ENCODE data around the gene TTLL6. TPM values are rescaled to one million over a fixed set of nuclear protein-coding genes. Genes with fewer than 3 reads are reported as not detected.

The TTLL6 gene
- polyA plus RNA-seq, 3 donors: 0.14 to 0.64 (median 0.40) TPM

DNA sequence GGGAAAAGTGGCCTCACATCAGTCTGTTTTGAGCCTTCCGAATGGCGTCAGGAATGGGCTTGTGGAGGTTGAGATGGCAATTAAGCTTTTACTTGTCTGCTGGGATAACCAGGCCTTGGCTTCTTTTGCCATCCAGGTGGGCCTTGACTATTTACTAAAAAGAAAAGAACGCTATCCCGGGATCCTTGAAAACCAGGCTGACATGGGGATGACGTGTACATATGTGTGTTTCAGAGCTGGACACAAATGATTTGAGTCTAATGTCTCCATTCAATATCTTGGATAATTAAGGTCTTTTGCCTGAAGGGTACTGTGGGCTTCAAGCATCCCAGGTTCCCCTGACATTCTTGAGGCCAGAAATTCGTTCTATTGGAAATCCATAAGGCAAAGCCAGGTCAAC, 55.9 kb downstream of the TTLL6 start:
- no peak for DNase-seq (ENCODE audit: low read depth in 3 of 3, low spot score in 2 of 3)

DNA sequence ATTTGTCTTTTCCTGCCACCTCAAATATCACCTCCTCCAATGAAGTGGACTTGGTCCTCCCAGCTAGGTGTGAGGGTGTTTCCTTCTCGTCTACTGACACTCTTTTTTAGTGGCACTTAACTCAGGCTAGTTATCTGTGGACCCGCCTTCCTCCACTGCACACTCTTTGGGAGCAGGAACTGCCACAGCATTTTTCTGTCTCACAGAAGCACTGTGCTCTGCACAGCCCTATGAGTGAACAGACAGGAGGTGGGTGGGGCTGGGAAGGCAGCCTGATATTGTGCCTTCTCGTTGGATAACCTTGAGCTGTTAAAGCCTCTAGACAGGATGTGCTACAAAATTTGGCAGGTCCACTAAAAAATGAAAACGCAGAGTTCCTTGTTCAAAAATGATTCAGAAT, 56.6 kb downstream of the TTLL6 start:
- no peak for DNase-seq (ENCODE audit: low read depth in 3 of 3, low spot score in 2 of 3)

DNA sequence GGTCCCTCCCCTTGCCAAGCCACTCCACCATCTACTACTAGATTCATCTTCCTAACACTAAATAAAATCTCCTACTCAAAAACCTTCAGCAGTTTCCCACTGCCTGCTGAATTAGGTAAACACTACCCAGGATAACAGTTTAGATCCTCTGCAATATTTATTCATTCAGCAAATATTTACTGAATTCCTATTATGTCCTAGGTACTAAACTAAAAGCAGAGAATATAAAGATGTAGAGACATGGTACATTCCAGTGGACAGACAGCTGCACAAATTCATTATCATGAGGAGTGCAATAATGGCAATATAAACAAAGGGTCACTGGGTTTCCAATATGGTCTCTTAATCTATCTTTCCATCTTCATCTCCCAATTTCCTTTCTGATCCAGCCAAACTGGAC, 57.7 kb downstream of the TTLL6 start:
- no peak for DNase-seq (ENCODE audit: low read depth in 3 of 3, low spot score in 2 of 3)

DNA sequence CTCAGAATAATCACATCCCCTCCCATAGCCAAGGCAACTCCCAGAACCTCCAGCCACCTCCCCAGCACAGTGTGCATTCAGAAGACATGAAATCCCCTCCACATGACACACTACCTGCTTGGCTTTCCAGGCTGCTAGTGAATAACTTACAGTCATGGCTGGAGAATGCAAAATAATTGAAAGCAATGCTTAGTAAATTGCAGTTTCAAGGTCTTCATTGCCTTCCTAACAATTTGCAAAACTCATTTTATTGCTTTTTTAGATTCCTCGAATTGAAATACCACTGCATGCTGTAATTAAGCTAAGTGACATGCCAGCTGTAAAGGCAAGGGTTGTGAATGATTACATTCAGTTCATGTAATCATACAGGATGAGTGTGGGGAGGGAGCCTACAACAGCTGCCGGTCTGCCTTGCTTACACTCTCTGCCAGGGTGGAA, 59.5 kb downstream of the TTLL6 start:
- DNase-seq (ENCODE audit: low read depth in 3 of 3, low spot score in 2 of 3): no peak

DNA sequence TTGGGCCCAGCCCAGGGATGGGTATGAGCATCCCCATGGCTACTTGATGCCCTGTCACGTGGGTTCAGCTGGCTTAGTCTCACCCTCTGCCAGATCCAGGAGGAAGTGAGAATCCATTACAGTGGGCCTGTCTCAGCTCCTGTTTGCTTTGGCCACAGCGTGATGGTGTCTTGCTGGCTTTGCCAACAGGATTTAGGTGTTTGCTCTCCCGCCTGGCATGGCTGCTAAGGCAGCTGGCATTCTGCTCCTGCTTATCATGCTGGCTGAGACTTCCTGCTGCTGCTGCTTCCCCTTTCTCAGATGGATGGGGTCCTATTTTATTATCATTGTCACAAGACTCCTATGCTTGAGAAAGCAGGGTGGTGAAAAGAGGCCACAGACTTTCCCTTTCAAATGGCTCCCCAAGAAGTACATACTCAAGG, 60.2 kb downstream of the TTLL6 start:
- no peak for DNase-seq (ENCODE audit: low read depth in 3 of 3, low spot score in 2 of 3)

DNA sequence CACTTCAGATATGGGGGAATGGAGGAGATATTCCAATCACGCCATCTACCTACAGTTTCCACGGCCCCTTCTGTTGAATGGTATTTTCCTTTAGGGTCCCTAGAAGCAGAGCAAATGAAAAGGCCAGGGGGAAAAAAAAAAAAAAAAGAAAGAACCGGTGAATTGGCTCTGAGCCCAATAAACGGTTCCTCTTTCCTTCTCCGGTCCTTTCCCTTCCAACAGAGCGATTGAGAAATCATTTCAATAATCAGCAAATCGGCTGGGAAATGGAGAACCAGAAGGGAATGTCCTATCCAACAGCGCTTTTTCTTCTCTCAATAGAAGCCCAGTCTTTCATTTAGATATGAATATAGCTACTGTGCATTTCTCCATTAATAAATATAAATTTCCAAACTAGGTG, 61.7 kb downstream of the TTLL6 start:
- no peak for DNase-seq (ENCODE audit: low read depth in 3 of 3, low spot score in 2 of 3)

DNA sequence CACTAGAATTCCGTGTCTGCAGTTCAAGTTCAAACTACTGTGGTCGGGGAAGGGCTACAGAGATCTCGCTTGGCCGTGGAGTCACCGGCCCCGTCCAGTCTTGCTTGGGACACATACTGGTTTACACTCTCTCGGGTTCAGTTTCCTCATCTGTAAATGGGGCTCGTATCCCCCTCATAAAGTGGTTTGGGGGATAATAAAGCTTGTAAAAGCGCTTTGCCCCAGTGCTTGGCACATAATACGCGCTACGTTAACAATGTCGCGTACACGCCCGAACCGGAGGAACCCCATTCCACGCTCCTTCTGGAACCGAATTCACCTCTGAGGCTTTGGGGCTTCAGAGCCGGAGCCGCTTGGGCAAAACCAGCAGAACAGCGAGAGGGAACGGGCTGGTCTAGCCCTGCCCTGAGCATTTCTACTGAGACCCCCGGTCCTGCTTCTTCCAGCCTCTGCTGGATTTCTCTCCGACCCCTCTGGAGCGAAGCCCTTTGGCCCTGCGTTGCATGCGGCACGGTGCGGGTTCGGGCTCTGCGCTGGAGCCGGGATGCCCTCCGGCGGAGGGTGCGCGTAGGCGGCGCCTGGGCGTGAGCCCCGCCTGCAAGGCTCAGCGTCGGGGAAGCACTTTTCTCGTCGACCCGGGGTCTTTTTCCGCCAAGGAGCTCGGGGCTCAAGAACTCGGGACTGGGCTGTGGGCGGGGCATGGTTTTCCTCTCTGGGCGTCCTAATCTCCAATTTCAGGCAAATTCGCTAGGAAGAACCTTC, 62.3 kb downstream of the TTLL6 start:
- DNase-seq (ENCODE audit: low read depth in 3 of 3, low spot score in 2 of 3): no peak

DNA sequence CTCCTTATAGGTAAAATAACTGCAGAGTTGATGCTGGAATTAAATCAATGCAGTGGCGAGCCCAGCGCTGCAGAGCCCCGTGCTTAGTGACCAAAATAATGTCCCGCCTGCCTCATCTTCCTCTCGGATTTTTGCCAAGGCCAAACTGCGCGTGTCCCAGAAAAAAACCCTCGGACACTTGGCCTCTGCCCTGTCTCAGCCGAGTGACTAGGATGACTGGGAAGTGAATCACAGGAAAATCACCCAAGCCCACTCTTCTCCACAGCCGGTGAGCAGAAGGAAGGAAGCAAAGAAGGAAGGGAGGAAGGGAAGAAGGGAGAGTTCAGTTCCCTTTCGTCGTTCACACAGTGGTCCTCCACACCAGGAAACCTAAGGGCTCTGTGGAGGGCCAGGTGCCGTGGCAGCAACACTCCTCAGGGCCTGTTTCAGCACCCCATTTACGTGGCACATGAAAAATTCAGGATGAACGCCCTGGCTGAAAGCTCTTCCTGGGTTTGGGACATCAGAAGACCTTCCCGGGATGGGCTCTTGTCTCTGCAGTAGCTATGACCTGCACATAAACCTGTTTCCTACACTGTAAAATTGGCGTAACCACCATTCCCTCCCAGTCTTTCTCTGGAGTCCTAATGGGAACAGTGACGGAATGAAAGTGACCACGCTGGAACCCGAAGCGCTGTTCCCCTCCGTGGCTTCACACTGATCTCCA, 63.1 kb downstream of the TTLL6 start:
- DNase-seq (ENCODE audit: low read depth in 3 of 3, low spot score in 2 of 3): no peak

DNA sequence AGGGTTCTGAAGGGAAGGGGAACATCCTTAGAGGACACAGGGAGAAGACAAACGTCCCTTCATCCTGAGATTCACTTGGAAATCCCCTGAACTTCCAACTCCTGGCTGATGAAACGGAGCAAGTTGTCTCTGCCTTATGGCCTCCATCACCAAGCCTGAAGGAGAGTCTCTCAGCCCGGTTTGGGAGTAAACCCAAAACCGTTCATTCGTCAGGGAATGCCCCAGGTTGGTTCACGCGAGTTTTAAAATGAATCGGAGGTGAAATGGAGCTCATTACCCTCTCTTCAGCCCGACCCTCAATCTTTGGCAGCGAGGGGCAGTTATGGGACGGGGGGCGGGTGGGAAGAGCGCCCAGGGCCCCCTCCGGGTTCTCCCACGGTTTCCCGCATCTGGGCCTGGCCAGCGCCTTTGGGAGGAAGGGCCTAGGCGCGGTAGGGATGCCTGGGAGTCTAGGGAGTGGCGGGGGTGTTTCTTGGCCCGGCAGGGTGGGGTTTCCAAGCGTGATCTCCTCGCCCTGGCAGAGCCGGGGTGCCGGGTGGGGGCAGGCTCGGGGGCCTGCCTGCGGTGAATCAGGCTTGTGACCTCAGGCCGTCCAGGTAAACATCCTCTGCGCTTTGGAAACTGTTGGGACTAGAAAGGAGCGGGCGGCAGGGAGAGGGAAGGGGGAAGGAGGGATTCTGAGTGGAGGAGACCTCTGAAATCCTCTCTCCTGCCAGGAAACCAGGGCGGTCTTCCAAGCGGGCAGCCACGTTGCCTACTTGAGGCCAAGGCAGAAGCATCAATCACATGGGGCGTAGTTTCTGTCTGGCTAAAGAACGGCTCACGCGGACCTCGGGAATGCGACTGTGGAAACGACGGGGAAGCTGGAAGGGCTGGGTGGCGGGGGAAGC, 64.4 kb downstream of the TTLL6 start:
- no peak for DNase-seq (ENCODE audit: low read depth in 3 of 3, low spot score in 2 of 3)

DNA sequence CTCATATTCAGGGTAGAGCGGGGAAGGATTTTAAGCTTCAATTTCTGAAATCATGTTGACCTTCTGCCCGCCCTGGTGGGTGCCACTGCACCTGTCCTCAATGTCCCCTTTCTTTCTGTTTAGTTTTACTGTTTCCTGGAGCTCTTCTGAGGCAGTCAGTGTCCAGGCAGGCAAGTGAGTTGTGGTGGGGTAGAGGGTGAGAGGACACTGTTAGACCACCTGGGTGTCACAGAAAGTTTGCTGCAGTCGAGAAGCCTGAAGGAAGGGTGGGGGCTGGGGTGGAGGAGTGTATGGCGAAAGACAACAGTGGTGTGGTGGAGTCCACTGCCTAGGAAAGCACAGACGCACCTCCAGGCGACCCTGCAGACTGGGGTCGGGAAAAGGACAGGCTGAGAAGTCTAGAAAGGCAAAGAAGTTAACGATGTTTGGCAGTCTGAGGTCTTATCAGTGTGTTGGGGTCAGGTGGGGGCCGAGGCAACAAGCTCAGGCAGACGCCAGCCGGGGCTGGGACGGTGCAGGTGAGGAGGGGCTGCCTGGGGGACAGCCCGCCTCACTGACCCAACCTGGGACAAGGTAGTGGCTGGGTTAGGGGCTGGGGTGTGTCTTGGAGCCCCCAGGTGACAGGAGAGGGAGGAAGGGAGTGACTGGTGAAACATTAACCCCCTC, 65.2 kb downstream of the TTLL6 start:
- no peak for DNase-seq (ENCODE audit: low read depth in 3 of 3, low spot score in 2 of 3)

DNA sequence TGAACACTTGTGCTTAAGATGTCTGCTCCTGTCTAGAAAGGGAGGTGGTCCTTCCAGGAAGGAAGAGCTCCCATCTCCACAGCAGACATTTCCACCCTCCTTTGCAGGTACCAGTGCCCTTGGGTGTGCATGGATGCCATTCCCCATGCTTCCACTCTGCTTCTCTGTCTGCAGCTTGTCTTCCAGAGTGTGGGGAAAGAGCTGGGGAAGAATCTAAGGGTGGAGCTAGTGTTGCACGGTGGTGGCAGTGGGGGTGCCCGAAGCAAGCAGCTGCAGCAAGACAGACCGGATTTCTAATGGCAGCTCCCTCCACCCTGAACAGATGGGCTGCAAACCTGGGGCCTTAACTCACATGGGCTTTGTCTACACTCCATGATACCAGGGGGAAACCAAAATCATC, 65.9 kb downstream of the TTLL6 start:
- DNase-seq (ENCODE audit: low read depth in 3 of 3, low spot score in 2 of 3): no peak

DNA sequence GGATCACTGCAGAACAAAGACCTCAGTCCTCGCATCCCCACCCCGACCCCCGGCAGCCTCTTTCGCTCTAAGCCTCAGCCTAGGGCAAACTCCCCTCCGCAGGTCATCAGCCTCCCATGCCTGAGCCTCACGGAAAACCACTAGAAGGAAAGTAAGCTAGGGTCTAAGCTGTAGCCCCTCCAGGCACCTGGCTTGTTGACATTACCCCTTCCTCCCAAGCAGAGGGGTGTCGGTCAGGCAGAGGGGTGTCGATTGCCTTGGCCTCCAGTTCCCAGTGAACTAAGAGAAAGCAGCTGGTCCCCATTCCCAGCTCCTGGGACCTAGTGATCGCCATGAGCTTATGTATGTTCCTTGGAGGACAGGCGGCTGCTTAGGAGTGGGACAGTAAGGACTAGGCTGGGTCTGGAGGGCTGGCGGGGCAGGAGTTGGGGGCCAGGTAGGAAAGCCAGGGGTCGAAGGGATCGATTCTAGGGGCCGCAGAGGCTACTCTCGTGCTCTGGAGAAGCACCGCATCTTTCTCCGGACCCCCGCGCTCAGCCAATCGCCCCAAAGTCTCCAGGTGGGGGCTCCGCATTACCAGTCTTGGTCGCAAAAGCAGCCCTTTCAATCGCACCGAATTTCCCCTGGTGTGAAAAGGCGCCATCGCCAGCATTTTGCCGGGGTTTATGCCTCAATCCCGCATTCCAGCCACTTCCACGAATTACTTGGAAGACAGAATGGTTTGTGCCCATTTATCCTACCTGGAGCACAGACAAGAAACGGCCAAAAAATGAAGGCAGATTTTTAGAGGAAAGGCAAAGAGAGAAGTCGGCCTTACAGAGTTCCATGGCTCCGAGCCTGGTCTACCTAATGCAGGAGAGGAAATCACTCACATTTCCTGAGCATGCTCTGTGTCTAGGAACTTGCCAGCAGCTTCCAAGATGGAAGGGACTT, 67.1 kb downstream of the TTLL6 start:
- DNase-seq (ENCODE audit: low read depth in 3 of 3, low spot score in 2 of 3): no peak

DNA sequence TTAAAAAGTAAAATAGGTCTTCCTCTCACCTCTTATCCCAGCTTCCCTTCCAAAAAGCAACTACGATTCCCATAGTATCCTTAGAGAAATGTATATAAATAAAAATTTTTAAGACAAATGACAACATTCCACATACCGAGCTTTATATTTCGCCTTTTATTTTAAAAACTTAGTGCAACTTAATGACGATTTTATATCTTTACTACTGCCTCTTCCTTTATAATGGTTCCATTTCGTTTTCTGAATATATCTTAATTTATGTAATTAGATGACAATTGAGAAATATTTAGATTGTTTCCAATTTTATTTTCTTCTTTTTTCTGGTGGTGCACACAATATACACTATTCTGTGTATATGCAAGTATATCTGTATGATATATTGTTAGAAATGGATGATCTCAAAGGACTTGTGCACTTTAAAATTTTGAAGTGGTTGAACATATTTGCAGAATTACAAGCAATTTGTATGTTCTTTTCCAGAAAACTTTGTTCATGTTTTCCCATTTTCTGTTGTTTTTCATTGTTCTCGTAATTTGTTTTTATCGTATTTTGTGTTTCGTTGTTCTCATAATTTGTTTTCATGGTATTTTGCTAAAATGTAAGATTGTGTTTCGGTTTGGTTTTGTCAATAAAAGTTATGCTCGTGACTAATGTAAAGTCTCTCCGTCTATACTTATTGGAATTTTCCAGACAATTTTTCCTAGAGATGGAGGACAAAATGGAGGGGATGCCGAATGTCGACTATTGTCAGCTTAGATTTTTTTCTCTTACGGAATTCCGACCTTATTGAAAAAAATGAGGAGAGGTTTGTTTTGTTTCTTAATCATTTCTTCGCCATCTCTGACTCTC, 68.1 kb downstream of the TTLL6 start:
- DNase-seq (ENCODE audit: low read depth in 3 of 3, low spot score in 2 of 3): no peak

DNA sequence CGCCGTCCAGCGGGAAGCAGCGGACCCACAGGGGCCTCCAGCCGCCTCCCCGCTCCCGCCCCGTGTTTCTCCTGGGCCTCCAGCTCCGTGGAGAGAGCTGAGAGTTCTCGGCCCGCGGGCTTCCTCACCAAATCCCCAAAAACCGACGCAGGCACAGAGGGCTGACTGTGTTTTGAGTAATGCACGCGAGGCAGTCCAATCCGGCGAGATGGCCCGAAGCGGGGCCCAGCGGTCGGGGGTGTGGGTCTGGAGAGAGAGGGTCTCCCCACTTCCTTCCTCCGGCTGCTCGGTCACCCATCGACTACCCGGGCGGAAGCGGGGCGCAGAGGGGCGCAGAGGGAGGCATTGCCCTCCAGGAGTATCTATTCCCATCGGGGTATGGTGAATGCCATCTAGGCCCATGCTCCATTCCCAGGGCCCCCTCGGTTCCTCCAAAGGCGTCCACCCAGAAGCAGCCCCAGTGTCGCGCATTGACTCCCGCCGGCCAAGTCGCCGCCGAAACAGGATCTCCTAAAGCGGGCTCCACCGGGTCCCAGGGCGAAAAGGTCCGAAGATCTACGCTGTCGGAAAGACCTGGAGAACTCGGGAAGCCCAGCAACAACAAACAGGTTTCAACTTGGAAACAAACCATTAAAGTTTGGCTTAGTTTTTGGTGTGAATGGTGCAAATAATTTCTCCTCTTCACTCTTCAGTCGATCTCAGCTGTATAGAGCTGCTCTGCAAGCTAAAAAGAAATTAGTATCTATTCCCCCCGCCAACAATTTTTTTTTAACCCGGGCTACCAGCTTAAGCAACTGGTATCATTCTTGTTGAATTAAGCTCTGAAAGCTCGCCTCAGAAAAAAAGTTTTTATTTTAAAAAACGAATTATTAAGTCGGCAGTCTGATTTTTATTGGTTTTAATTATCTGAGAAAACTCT, 69.3 kb downstream of the TTLL6 start:
- no peak for DNase-seq (ENCODE audit: low read depth in 3 of 3, low spot score in 2 of 3)

DNA sequence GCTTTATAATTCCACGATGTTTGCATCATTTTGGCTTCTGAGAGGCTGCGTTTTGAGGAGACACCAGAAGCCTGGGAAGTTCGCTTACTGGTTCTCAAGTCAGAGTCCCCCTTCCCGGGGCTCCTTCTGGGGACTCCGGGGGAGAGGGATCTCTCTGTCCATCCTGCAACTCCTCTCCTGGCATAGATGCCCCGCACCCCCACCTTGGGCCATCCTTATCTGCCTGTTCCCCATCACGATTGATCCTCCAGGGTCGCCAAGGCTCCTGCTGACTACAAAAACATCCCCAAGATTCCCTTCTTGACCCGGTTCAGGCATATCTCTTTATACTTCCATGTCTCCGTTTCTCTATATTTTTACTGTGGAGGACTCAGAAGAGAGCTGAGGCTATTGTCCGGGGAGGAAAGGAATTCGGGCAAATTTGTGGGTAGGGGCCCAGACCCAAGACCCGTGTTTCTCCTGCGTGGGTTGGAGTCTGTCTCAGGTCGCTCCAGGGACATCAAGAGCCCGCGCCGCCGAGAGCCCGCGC, 70.0 kb downstream of the TTLL6 start:
- no peak for DNase-seq (ENCODE audit: low read depth in 3 of 3, low spot score in 2 of 3)

DNA sequence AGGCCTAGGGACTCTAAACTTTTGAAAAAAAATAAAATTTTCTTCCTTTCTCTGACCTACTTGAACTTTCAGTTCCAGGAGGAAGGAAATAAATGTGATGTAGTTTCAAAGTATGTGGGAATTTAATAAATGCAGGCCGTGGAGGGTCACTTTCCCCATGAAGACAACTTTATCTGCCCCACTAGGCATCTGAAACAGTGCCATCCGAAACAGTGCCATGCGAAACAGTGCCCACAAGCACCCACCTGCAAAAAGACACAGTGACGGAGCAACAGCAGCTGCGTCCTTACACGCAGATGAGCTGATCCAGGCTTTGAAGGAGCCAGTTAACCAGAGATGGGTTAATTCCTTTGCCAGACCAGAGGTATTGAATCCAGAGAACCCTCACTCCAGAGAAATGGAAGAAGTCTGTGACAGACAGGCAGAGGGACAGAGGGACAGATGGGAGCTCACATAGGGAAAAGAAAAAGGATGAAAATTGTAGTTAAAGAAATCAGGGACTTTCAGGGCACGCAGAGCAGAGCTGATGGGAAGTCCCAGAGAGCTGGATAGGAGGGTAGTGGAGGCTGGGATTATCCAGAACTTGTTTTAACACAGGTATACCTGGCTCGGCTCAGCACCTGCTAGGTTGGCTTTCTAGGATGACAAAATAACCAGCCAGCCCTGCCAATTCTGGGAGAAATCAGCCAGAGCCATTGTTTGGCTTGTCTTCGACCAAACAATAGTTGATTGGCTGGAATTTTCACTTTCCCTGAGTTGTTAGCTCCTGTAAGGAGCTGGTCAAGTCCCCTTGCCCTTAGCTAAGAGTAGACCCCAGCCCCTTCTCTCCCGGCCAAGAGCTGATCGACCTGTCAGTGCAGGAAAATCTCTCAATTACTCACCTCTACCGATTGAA, 71.4 kb downstream of the TTLL6 start:
- no peak for DNase-seq (ENCODE audit: low read depth in 3 of 3, low spot score in 2 of 3)
